ENCODE results near the gene SULT4A1. TPM values are rescaled to one million over a fixed set of nuclear protein-coding genes. Genes with fewer than 3 reads are reported as not detected.

Gene SULT4A1
- total and polyA plus RNA-seq, 2 of the 8 experiments (the other 6 are each of a cell fraction or from before 2014, with no cell fraction given): 9.1 to 11.8 TPM

- no peak overlapping the region for H4K5ac ChIP-seq (ENCODE audit: insufficient read length, low read depth, low read length)
- no peak overlapping the region for H3K23ac ChIP-seq (ENCODE audit: insufficient read length)
- H2BK20ac ChIP-seq (ENCODE audit: low read length): no peak overlapping the region
- no peak overlapping the region for H3K9ac ChIP-seq (replicated peaks in 1 of 4; ENCODE audit: extremely low read depth in 1 of 4, low read depth in 3 of 4, low read length in 3 of 4)
- no peak overlapping the region for H3K56ac ChIP-seq (replicated peaks; ENCODE audit: insufficient read length, low read depth, low read length)
- ChIA-PET CTCF (ENCODE audit: partially characterized antibody) (interaction anchor here (0.6 to 1.5 kb wide), 5 partner anchors 11 to 285 kb away, joined by 3 to 4 read pairs (median 3); no protein-coding TSS in a partner anchor), POLR2A (ENCODE audit: partially characterized antibody) (interaction anchor here (0.8 to 1.7 kb wide), 4 partner anchors 8 to 31 kb away, joined by 3 to 7 read pairs (median 3); no protein-coding TSS in a partner anchor)
- peaks cover 7 to 22% (median 11%) of the 10 kb centered on the region in 4 experiments for H3K4me1 ChIP-seq (replicated peaks in 1 of 4; ENCODE audit: control insufficient read depth in 3 of 4, insufficient read depth in 4 of 4, low read length in 3 of 4)
- WGBS, 2 experiments (ENCODE audit: extremely low coverage in 1 of 2, insufficient coverage in 1 of 2, insufficient read length in 1 of 2, insufficient replicate concordance in 2 of 2, low coverage in 1 of 2, low lambda C conversion rate in 2 of 2, missing lambda C conversion rate in 1 of 2): 86% methylated on average over 14 of the region's 14 CpGs; no CpG with 5 or more reads in 1 of the 2 experiments
- DNase-seq (ENCODE audit: low read depth in 1 of 2, low spot score in 2 of 2) (no peak), FAIRE-seq (no peak)
- H4K20me1 ChIP-seq (replicated peaks in 1 of 2; ENCODE audit: control insufficient read depth in 1 of 2, insufficient read depth in 2 of 2, low read length in 2 of 2): peaks cover 1 to 5% of the 10 kb centered on the region in 2 experiments
- H2BK5ac ChIP-seq (ENCODE audit: low read depth, low read length): no peak overlapping the region
- H4K8ac ChIP-seq (ENCODE audit: extremely low read depth, insufficient read depth, low read length): no peak overlapping the region
- peaks cover 0 to 70% of the 10 kb centered on the region in 2 experiments; a peak in 2 of 4 replicates for H3K79me2 ChIP-seq (ENCODE audit: control insufficient read depth in 1 of 2, insufficient read depth in 2 of 2, low read length in 2 of 2)
- peaks cover 9% of the 10 kb centered on the region; the same call in 1 of the 2 replicates for H3K23me2 ChIP-seq (ENCODE audit: low read depth, low read length)
- no peak overlapping the region for H3K4me2 ChIP-seq (ENCODE audit: insufficient read depth in 1 of 2, low read depth in 2 of 2, low read length in 2 of 2)
- no peak overlapping the region for H3K27ac ChIP-seq (ENCODE audit: low read depth, low read length)
- no peak overlapping the region for H3K4me3 ChIP-seq (ENCODE audit: extremely low read depth in 1 of 4, insufficient read depth in 2 of 4, low read depth in 3 of 4, low read length in 4 of 4)
- no peak overlapping the region for H2AK5ac ChIP-seq (ENCODE audit: low read depth, low read length)
- H3K27me3 ChIP-seq (replicated peaks in 1 of 4; ENCODE audit: control insufficient read depth in 3 of 4, extremely low read depth in 1 of 4, insufficient read depth in 3 of 4, low read length in 3 of 4): no peaks in the 10 kb centered on the region; a peak in 2 of 7 replicates
- TF ChIP-seq EGR1 (IDR thresholded peaks at IDR 0.05; ENCODE audit: borderline replicate concordance, low read depth, low read length): no peak
- no peak for TF ChIP-seq PHF8 (conservative IDR thresholded peaks at IDR 0.05; ENCODE audit: low read depth, low read length)
- no peak for TF ChIP-seq GABPA (IDR thresholded peaks at IDR 0.05; ENCODE audit: borderline replicate concordance, insufficient read depth, low read length)
- TF ChIP-seq CHD2 (IDR thresholded peaks at IDR 0.05; ENCODE audit: low read length): no peak
- no peak for TF ChIP-seq ZNF274 (IDR thresholded peaks at IDR 0.05; ENCODE audit: borderline replicate concordance, extremely low read depth, low read length)
- no peak for TF ChIP-seq POLR2A (IDR thresholded peaks at IDR 0.05; ENCODE audit: control extremely low read depth in 1 of 2, low read depth in 2 of 2, low read length in 2 of 2)
- no peak overlapping the region for H2AFZ ChIP-seq (ENCODE audit: low read length)
- H3K18ac ChIP-seq (ENCODE audit: extremely low read depth, low read length): no peak overlapping the region
- H3K36me3 ChIP-seq (ENCODE audit: control insufficient read depth in 2 of 4, insufficient read depth in 4 of 4, low read length in 3 of 4): no peaks in the 10 kb centered on the region; a peak in 1 of 8 replicates
- no peak overlapping the region for H3K14ac ChIP-seq (ENCODE audit: insufficient read length)
- no peak overlapping the region for H2BK12ac ChIP-seq (ENCODE audit: low read depth, low read length)
- H3K4ac ChIP-seq (replicated peaks; ENCODE audit: insufficient read length, low read depth, low read length): no peak overlapping the region
- H2BK15ac ChIP-seq (ENCODE audit: low read length): no peak overlapping the region
- peaks cover 0 to 8% of the 10 kb centered on the region in 2 experiments; a peak in 1 of 4 replicates for H3K9me3 ChIP-seq (ENCODE audit: insufficient read depth in 2 of 2, low read depth in 1 of 2, low read length in 1 of 2)
- H4K91ac ChIP-seq (replicated peaks; ENCODE audit: insufficient read length, low read length): no peak overlapping the region
- peaks cover 17% of the 10 kb centered on the region for H3K79me1 ChIP-seq (ENCODE audit: low read depth, low read length)
- no peak overlapping the region for H2BK120ac ChIP-seq (replicated peaks; ENCODE audit: low read depth, low read length)
Observed at GRCh38 chr22:43859621-43860020, 2.7 kb downstream of the SULT4A1 start.
